Aorta (tissue), 5 donors: ENCODE results near the gene ITGB1BP2. TPM values are rescaled to one million over a fixed set of nuclear protein-coding genes. Genes with fewer than 3 reads are reported as not detected.
A peak's percentile ranks its signal among the peaks of the same experiment; 100 is the strongest.
"Not testable (repeated sequence)": the region's sequence is repeated elsewhere in the genome, so short reads cannot be mapped to it uniquely, and the experiment has no call there.

Source experiments
- ATAC-seq: fragments of 200-7000 bp; cut with Tn5 transposase; one replicate; pipeline ENCODE4 v1.9.1; 2022; ENCODE audit warnings: moderate library complexity; ENCODE audit not compliant: low FRiP score
- DNase-seq, 2 donors: peaks; one replicate each; pipeline ENCODE4 v3.0.0-alpha.2; 2020
- H3K27ac ChIP-seq, 2 donors: one replicate each; pipeline ENCODE4 v1.5.1; 2013; ENCODE audit warnings: low read length in 2 of 2, mild to moderate bottlenecking in 2 of 2, moderate library complexity in 2 of 2, control low read depth in 1 of 2, inconsistent platforms in 1 of 2, low read depth in 1 of 2
- H3K27me3 ChIP-seq, 2 donors: one replicate each; pipeline ENCODE4 v1.6.1; 2013; ENCODE audit warnings: control low read depth in 1 of 2, low read length in 1 of 2, mild to moderate bottlenecking in 1 of 2, moderate library complexity in 1 of 2; ENCODE audit not compliant: insufficient read depth in 2 of 2, control insufficient read depth in 1 of 2
- H3K36me3 ChIP-seq, 2 donors: one replicate each; pipeline ENCODE4 v1.6.1; 2013; ENCODE audit warnings: control low read depth in 1 of 2, low read length in 1 of 2, mild to moderate bottlenecking in 1 of 2; ENCODE audit not compliant: insufficient read depth in 2 of 2, control insufficient read depth in 1 of 2
- H3K4me1 ChIP-seq, 2 donors: one replicate each; pipeline ENCODE4 v1.6.1; 2013; ENCODE audit warnings: low read length in 2 of 2, control low read depth in 1 of 2, mild to moderate bottlenecking in 1 of 2, moderate library complexity in 1 of 2; ENCODE audit not compliant: insufficient read depth in 2 of 2, control insufficient read depth in 1 of 2
- H3K4me3 ChIP-seq, 2 donors: one replicate each; pipeline ENCODE4 v1.5.1; 2013; ENCODE audit warnings: low read length in 2 of 2, control low read depth in 1 of 2, mild to moderate bottlenecking in 1 of 2
- H3K9me3 ChIP-seq: one replicate; pipeline ENCODE4 v1.6.1; 2013; ENCODE audit warnings: mild to moderate bottlenecking, low read length; ENCODE audit not compliant: control insufficient read depth
- WGBS, 2 donors: extraction: QIAGEN DNeasy Blood & Tissue Kit; methylation state at CpG; one replicate each; pipeline ENCODE4 v1.1.7; 2013; 5-methylcytosine and 5-hydroxymethylcytosine counted together
- intact Hi-C, 2 donors: fragments of 100-400 bp; cut with DNase I; formaldehyde crosslinking; loops; one replicate each; pipeline versions ENCODE4 v1.14.2 to v1.15.0; 2022
- long read RNA-seq, 2 donors: library from polyadenylated mRNA; unstranded; transcript quantifications; one replicate each; pipeline ENCODE4 v2.0.0, GENCODE V29; 2020 to 2021
- polyA plus RNA-seq, 2 donors: library from polyadenylated mRNA; stranded (reverse); fragments of 200-250 nt; gene quantifications; one replicate each; pipeline ENCODE4 v1.2.3, GENCODE V29; 2013
- total RNA-seq, 2 donors: library from RNA; stranded (reverse); fragmentation: NEBNext Ultra II Directional; extraction: Animal tissue kit (Norgen Biotek cat#: 25700); gene quantifications; one replicate each; pipeline ENCODE4 v1.2.1, GENCODE V29; 2021
- donor health status: healthy with polysubstance abuse.
- donor health status: Bipolar disorder and iron deficiency.
- donor health status: DM: no; HTN: no; CAD: no.
- donor health status: DM: no; HTN: no; CAD: no.
- donor health status: DM: yes; HTN: yes; CAD: no.

ITGB1BP2 gene
- 10 to 100 TPM; 12.6 to 22.3 TPM for total RNA-seq
- 10 to 100 TPM; 10.8 to 14.9 TPM for polyA plus RNA-seq
- long read RNA-seq, donor 1, partial matches to known transcripts = 1 of 8 reads
- long read RNA-seq, donor 1, other reads (novel, unspliced or antisense) = 5 of 8 reads
- long read RNA-seq, donor 2, partial matches to known transcripts = 0 of 1 reads
- long read RNA-seq, donor 2, other reads (novel, unspliced or antisense) = 1 of 1 reads

DNA sequence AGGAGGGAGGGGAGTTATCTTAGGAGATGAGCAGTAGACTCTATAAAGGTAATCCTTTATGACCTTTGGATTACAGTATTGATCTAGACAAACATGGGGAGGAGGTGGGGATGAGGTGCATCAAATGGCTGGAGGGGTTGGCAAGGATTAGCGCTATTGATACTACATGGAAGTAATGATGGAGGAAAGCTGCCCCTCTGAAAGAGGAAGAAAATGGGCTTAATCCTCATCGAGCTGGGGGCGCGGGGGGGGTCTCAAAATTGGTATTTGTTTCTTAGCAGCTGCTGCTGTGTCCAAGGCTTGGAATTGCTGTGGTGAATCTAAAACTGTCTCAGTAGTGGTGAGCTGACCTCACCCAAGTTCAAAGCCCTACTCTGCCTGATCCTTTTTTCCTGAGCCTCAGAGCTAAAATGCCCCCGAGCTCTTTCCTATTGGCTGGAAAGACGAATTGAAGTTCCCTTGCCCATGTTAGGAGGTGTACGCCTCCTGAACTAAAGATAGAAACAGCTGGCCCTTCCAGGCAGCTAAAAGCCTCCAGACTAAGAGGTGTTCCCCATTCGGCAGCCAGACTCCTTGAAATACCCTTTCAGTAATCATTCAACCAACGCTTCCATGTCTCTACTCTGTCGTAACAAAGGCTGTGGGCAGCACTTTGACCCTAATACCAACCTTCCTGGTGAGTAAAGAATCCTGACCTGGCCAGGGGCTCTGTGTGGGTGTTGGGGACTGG, at the start of gene ITGB1BP2:
ITGB1BP2 (plus strand) TSS at position 556 of the 730 bp plus-strand sequence; CDS start at position 613, 57 bp downstream.
- WGBS, 2 donors = 26 to 43% methylated on average over 10 of the region's 10 CpGs
- DNase-seq (peak in 1 of 2 donors; percentile 34), ATAC-seq (peak; percentile 68)
- H3K27me3 ChIP-seq = no peaks in the 10 kb centered on the region
- no peaks in the 10 kb centered on the region for H3K4me1 ChIP-seq
- H3K36me3 ChIP-seq = peaks cover 0 to 1% of the 10 kb centered on the region in 2 donors
- no peaks in the 10 kb centered on the region for H3K9me3 ChIP-seq
- peak within 1 kb of the TSS; percentile 39 to 65 for H3K27ac ChIP-seq
- peak within 1 kb of the TSS; percentile 36 to 48 for H3K4me3 ChIP-seq
- intact Hi-C loops = no loop called here

DNA sequence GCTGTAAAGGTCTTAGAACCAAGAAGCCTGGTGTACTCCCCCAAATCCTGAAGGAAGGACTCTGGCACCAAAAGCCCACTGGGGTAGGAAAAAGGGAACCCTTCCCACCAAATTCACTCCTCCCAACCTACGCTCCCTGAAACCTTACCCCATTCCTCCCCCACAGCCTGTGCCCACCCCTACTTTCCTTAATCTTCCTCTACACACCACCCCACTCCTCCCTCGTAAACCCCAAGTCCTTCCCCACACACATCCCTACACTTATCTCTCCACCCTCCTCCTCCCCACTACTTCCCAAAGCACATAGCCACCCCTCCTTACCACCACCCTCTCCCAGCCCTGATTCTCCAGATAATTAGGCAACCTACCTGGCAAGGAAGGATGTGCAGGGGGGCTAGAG, 49.3 kb upstream of the ITGB1BP2 start:
- Histone ChIP-seq H3K27ac (no peak overlapping the region), H3K9me3 (no peaks in the 10 kb centered on the region), H3K27me3 (no peaks in the 10 kb centered on the region), H3K4me1 (no peaks in the 10 kb centered on the region), H3K36me3 (peaks cover 0 to 6% of the 10 kb centered on the region in 2 donors), H3K4me3 (no peak overlapping the region)
- WGBS, 2 donors = 61 to 83% methylated on average over 2 of the region's 2 CpGs
- DNase-seq (no peak), ATAC-seq (no peak)
- intact Hi-C loops = loop anchor here in 1 of 2 donors (10.0 kb wide), 1 partner anchor 113 kb away; the partner anchor contains the start of gene TAF1

DNA sequence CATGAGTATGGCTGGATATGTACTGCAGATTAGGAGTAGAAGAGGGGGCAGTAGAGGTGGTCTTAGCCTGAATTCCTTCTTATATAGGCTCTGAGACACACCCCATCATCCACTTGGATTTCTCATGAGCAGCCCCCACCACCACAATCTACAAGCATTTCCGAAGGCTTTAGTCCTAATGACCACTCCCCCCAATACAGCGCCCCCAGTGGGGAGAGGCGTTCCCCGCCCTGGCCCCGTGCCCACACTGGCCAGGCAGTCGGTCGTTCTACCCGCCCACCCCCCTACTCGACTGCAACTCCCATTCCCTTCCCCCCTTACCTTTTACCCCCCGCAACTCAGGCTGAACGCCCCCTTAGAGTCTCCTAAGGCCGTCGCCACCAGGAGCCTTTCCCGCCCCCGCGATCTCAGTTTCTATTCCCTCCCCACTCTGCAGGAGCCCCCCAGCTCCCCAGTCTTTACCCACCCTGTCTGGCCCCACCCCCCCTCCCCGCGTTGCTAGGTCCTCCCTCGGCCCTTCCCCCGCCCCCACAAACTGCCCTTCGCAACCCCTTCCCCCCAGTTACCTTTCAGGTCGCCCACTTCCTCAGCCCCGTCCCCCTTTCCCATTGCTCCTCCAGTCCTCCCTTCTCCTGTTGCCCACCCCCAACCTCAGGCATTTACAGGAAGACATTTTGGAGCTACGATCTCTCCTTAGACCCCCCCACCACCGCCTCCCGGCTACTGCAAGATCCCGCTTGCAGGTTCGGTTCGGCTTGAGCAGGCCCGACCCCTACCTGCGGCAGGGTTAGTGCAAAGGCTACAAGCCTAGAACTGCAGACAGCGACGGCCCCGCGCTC, 48.1 kb upstream of the ITGB1BP2 start:
- DNase-seq (peak; percentile 55 to 83), ATAC-seq (no peak)
- intact Hi-C loops = loop anchor here in 1 of 2 donors (10.0 kb wide), 1 partner anchor 111 kb away; the partner anchor contains the start of gene TAF1
- H3K27ac ChIP-seq = peak overlapping the region in 1 of 2 donors; percentile 35
- H3K4me3 ChIP-seq = peak overlapping the region; percentile 41 to 60
- peaks cover 0 to 4% of the 10 kb centered on the region in 2 donors for H3K36me3 ChIP-seq
- WGBS, 2 donors = 1 to 24% methylated on average over 33 to 35 of the region's 35 CpGs
- no peaks in the 10 kb centered on the region for H3K4me1 ChIP-seq
- no peaks in the 10 kb centered on the region for H3K9me3 ChIP-seq
- no peaks in the 10 kb centered on the region for H3K27me3 ChIP-seq

DNA sequence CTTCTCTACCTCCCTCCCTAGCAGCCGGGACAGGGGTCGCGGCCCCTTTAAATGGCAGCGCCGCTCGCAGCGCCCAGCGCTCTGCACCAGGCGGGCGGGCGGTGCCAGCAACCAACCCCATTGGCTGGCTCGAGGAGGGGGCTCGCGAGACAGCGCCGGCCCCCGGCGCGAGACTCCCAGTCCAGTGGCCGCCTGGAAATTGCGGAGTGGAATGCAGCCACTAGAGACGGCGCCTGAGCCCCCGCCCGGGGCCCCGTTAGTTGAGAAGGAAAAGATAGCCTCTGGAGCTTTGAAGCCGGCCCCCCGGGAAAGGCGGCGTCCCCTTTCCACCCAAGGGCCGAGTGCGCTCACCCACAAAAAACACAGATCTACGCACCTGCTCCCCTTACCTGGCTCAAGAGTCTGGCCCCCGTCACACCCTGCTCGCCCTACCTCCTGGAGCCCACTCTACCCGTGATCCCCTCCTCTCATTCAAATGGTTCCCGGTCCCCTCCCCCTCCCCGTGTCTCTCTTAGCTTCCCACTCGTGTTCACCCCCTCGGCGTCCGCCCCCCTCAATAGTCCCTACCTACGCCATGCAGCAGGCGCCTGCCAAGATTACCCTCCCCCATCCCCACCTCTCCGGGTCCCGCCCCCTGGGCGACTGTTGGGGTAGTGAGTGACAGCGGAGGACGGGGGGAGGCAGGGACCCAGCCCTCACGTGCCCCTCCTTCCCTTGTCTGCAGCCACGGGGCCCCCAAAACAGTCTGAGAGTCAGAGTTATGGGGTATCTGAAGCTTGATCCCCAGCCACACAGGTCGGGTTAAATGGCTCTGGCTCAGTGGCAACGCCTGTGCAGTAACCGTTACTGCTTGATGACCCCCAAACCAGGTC, 47.2 kb upstream of the ITGB1BP2 start, which contains the start of gene ZMYM3:
ZMYM3 (minus strand) TSS at position 49 of the 872 bp plus-strand sequence. CDS start 885 bp downstream, outside the sequence.
- Histone ChIP-seq H3K27me3 (no peaks in the 10 kb centered on the region), H3K4me1 (no peaks in the 10 kb centered on the region), H3K9me3 (no peaks in the 10 kb centered on the region), H3K36me3 (peaks cover 0 to 4% of the 10 kb centered on the region in 2 donors), H3K4me3 (peak within 1 kb of the TSS; percentile 41 to 70), H3K27ac (peak within 1 kb of the TSS in 1 of 2 donors; percentile 73)
- ATAC-seq (peak; percentile 95), DNase-seq (peak; percentile 92 to 94)
- intact Hi-C loops = loop anchor here in 1 of 2 donors (10.0 kb wide), 1 partner anchor 110 kb away; the partner anchor contains the start of gene TAF1
- 0 to 21% methylated on average over 52 to 54 of the region's 54 CpGs for WGBS, 2 donors

DNA sequence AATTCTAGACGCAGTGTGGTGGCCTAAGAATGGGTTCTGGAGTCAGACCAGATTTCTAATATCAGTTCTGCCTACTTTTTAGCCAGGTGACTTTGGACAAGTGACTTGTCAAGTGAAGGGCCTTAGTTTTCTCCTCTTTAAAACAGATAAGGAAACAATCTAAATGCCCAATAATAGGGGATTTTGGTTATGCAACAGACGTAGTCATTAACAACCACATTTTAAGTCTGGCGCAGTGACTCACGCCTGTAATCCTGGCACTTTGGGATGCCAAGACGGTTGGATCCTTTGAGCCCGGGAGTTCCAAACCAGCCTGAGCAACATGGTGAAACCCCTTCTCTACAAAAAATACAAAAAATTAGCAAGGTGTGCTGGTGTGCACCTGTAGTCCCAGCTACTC, 45.5 kb upstream of the ITGB1BP2 start:
- intact Hi-C loops = loop anchor here in 1 of 2 donors (10.0 kb wide), 1 partner anchor 109 kb away; the partner anchor contains the start of gene TAF1
- no peaks in the 10 kb centered on the region for H3K27me3 ChIP-seq
- no peaks in the 10 kb centered on the region for H3K36me3 ChIP-seq
- no peak overlapping the region for H3K27ac ChIP-seq
- no peaks in the 10 kb centered on the region for H3K4me1 ChIP-seq
- H3K9me3 ChIP-seq = no peaks in the 10 kb centered on the region
- no peak overlapping the region for H3K4me3 ChIP-seq
- DNase-seq (no peak), ATAC-seq (no peak)
- 66 to 68% methylated on average over 6 of the region's 6 CpGs for WGBS, 2 donors

DNA sequence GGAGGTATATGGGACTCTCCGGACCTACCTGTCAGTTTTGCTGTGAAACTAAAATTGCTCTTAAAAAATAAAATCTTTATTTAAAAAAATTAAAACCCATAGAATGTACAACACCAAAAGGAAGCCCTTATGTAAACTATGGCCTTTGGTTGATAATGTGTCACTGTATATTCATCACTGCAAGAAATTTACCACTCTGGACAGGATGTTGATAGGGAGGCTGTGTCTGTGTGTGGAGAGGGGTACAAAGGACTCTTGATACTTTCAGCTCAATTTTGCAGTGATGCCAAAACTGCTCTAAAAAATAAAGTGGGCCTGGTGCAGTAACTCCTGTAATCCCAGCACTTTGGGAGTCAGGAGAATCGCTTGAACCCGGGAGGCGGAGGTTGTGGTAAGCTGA, 44.7 kb upstream of the ITGB1BP2 start:
- intact Hi-C loops = loop anchor here in 1 of 2 donors (10.0 kb wide), 1 partner anchor 108 kb away; the partner anchor contains the start of gene TAF1
- H3K36me3 ChIP-seq = no peaks in the 10 kb centered on the region
- DNase-seq = no peak
- no peak overlapping the region for H3K27ac ChIP-seq
- no peaks in the 10 kb centered on the region for H3K9me3 ChIP-seq
- ATAC-seq = no peak
- WGBS, 2 donors = 88 to 93% methylated on average over 4 of the region's 4 CpGs
- no peaks in the 10 kb centered on the region for H3K27me3 ChIP-seq
- H3K4me3 ChIP-seq = no peak overlapping the region
- H3K4me1 ChIP-seq = no peaks in the 10 kb centered on the region

DNA sequence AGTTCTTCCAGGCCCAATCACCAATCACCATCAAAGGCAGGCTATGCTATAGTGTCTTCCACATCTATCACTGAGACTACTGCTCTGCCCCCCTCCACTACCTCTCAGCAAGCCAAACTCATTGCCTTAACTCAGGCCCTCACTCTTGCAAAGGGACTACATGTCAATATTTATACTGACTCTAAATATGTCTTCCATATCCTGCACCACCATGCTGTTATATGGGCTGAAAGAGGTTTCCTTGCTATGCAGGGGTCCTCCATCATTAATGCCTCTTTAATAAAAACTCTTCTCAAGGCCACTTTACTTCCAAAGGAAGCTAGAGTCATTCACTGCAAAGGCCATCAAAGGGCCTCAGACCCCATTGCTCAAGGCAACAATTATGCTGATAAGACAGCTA, 32.9 kb upstream of the ITGB1BP2 start:
- intact Hi-C loops, H3K4me1 ChIP-seq, H3K27me3 ChIP-seq, ATAC-seq, H3K9me3 ChIP-seq, H3K36me3 ChIP-seq, H3K4me3 ChIP-seq, H3K27ac ChIP-seq, DNase-seq: not testable (repeated sequence)
